HEK293T (cell line): ENCODE results near the gene PECR.

Experiments used
- CTCF ChIA-PET: fragments of 350-600 bp; formaldehyde crosslinking; extraction: SDS; loops from one replicate; lab custom pipeline; 2021; ENCODE audit warnings: antibody characterized with exemption, inconsistent platforms; lab: Yijun Ruan, JAX
- POLR2A ChIA-PET: fragments of 350-600 bp; formaldehyde crosslinking; extraction: SDS; loops from one replicate; lab custom pipeline; 2020; ENCODE audit warnings: antibody characterized with exemption, inconsistent platforms; lab: Yijun Ruan, JAX
- DNase-seq: peaks from one replicate; pipeline ENCODE4 v3.0.0; 2012; ENCODE audit warnings: mixed read lengths; ENCODE audit errors: extremely low spot score
- ARNT ChIP-seq: fragments of 450-650 bp; IDR thresholded peaks from 2 replicates; pipeline ENCODE4 v1.6.1; 2017; ENCODE audit warnings: mild to moderate bottlenecking
- BHLHE40 ChIP-seq: fragments of 450-650 bp; IDR thresholded peaks from 2 replicates; pipeline ENCODE4 v1.6.1; 2016; ENCODE audit warnings: mild to moderate bottlenecking, moderate library complexity, borderline replicate concordance
- CTBP1 ChIP-seq: fragments of 450-650 bp; IDR thresholded peaks from 2 replicates; pipeline ENCODE4 v1.6.1; 2016; ENCODE audit warnings: borderline replicate concordance
- ELF4 ChIP-seq: fragments of 450-650 bp; IDR thresholded peaks from 2 replicates; pipeline ENCODE4 v1.6.1; 2017; ENCODE audit warnings: antibody characterized with exemption
- FOXA1 ChIP-seq: fragments of 450-650 bp; IDR thresholded peaks from 2 replicates; pipeline ENCODE4 v1.6.1; 2016; ENCODE audit warnings: mild to moderate bottlenecking
- FOXK2 ChIP-seq: fragments of 450-650 bp; IDR thresholded peaks from 2 replicates; pipeline ENCODE4 v1.6.1; 2016; ENCODE audit warnings: mild to moderate bottlenecking
- FOXM1 ChIP-seq: fragments of 450-650 bp; IDR thresholded peaks from 2 replicates; pipeline ENCODE4 v1.6.1; 2017; ENCODE audit warnings: mild to moderate bottlenecking, borderline replicate concordance
- HDGF ChIP-seq: fragments of 450-650 bp; IDR thresholded peaks from 2 replicates; pipeline ENCODE4 v1.6.1; 2017; ENCODE audit warnings: antibody characterized with exemption, borderline replicate concordance
- L3MBTL2 ChIP-seq: fragments of 450-650 bp; conservative IDR thresholded peaks from 2 replicates; pipeline ENCODE4 v1.6.1; 2016; ENCODE audit warnings: mild to moderate bottlenecking
- LEF1 ChIP-seq: fragments of 450-650 bp; IDR thresholded peaks from 2 replicates; pipeline ENCODE4 v1.6.1; 2017; ENCODE audit warnings: mild to moderate bottlenecking, borderline replicate concordance
- NFRKB ChIP-seq: fragments of 450-650 bp; IDR thresholded peaks from 2 replicates; pipeline ENCODE4 v1.6.1; 2016; ENCODE audit warnings: mild to moderate bottlenecking, moderate library complexity
- PKNOX1 ChIP-seq: fragments of 450-650 bp; IDR thresholded peaks from 2 replicates; pipeline ENCODE4 v1.6.1; 2016
- SP1 ChIP-seq: fragments of 450-650 bp; IDR thresholded peaks from 2 replicates; pipeline ENCODE4 v1.6.1; 2017
- SUZ12 ChIP-seq: fragments of 450-650 bp; IDR thresholded peaks from 2 replicates; pipeline ENCODE4 v1.6.1; 2016; ENCODE audit warnings: mild to moderate bottlenecking
- TARDBP ChIP-seq: fragments of 450-650 bp; IDR thresholded peaks from 2 replicates; pipeline ENCODE4 v1.6.1; 2016
- ZNF384 ChIP-seq: fragments of 450-650 bp; IDR thresholded peaks from 2 replicates; pipeline ENCODE4 v1.6.1; 2016

The PECR gene

GRCh38 chr2:216049452-216049851, 32.2 kb downstream of the PECR start:
- ChIA-PET CTCF (interaction anchor here (1.3 kb wide), 1 partner anchor 16 kb away, joined by 3 read pairs; no protein-coding TSS in a partner anchor), POLR2A (no interaction called here)
- TF ChIP-seq PKNOX1 (no peak), FOXK2 (no peak), BHLHE40 (no peak), HDGF (no peak), TARDBP (no peak), ARNT (no peak), LEF1 (no peak), L3MBTL2 (no peak), ZNF384 (no peak), FOXM1 (no peak), CTBP1 (no peak), ELF4 (no peak), FOXA1 (no peak), NFRKB (no peak), SP1 (no peak), SUZ12 (no peak)

GRCh38 chr2:216047397-216047796, 34.2 kb downstream of the PECR start:
- no peak for DNase-seq
- TF ChIP-seq FOXA1 (no peak), ARNT (no peak), LEF1 (no peak), L3MBTL2 (no peak), SP1 (no peak), FOXK2 (no peak), TARDBP (no peak), BHLHE40 (no peak), FOXM1 (no peak), PKNOX1 (no peak), ELF4 (no peak), ZNF384 (no peak), NFRKB (no peak), HDGF (no peak), SUZ12 (no peak), CTBP1 (no peak)
- CTCF ChIA-PET: no interaction called here
- POLR2A ChIA-PET: no interaction called here

More at GRCh38 chr2:216049452-216049851, 32.2 kb downstream of the PECR start:
- DNase-seq: no peak

- no peak for DNase-seq
- TF ChIP-seq CTBP1: no peak
- no peak for TF ChIP-seq SUZ12
- no peak for TF ChIP-seq TARDBP
- no peak for TF ChIP-seq BHLHE40
- TF ChIP-seq FOXA1: no peak
- CTCF ChIA-PET: interaction anchor here (0.8 to 1.2 kb wide), 3 partner anchors 10 to 11 kb away, joined by 3 to 4 read pairs (median 3); no protein-coding TSS in a partner anchor
- POLR2A ChIA-PET: no interaction called here
Observed at GRCh38 chr2:216044883-216045486, 36.6 kb downstream of the PECR start.

GRCh38 chr2:216043949-216044348, 37.7 kb downstream of the PECR start:
- no peak for TF ChIP-seq FOXA1
- no peak for TF ChIP-seq ARNT
- TF ChIP-seq BHLHE40: no peak
- no peak for TF ChIP-seq PKNOX1
- no peak for TF ChIP-seq FOXM1
- TF ChIP-seq ZNF384: no peak
- no peak for TF ChIP-seq CTBP1
- no peak for TF ChIP-seq HDGF
- CTCF ChIA-PET: interaction anchor here (0.8 to 1.2 kb wide), 2 partner anchors 8 to 10 kb away, joined by 3 to 4 read pairs; no protein-coding TSS in a partner anchor
- DNase-seq: no peak
- POLR2A ChIA-PET: no interaction called here

- CTCF ChIA-PET: no interaction called here
- TF ChIP-seq CTBP1: no peak
- no peak for TF ChIP-seq TARDBP
- TF ChIP-seq FOXA1: no peak
- TF ChIP-seq ARNT: no peak
- TF ChIP-seq LEF1: no peak
- no peak for TF ChIP-seq FOXM1
- no peak for TF ChIP-seq L3MBTL2
- TF ChIP-seq PKNOX1: no peak
- TF ChIP-seq HDGF: no peak
- TF ChIP-seq NFRKB: no peak
- no peak for TF ChIP-seq ELF4
- no peak for TF ChIP-seq BHLHE40
- TF ChIP-seq SP1: no peak
- TF ChIP-seq SUZ12: no peak
- no peak for TF ChIP-seq FOXK2
- TF ChIP-seq ZNF384: no peak
- DNase-seq: no peak
- POLR2A ChIA-PET: interaction anchor here (1.0 kb wide), 1 partner anchor 40 kb away, joined by 3 read pairs; the partner anchor contains the start of genes PECR and TMEM169
Observed at GRCh38 chr2:216041438-216041837, 40.2 kb downstream of the PECR start.
